Loucy (cell line): ENCODE data around the gene SRPK1.

Experiments used
- H2AFZ ChIP-seq: fragments of 200-600 bp; sonication (generic); 2 replicates; pipeline ENCODE4 v1.6.0; 2016; ENCODE audit warnings: antibody characterized with exemption, mild to moderate bottlenecking, low read length, moderate library complexity
- H3F3A ChIP-seq: fragments of 200-600 bp; 2 replicates; pipeline ENCODE4 v1.6.0; 2016; ENCODE audit warnings: antibody characterized with exemption, low read depth, mild to moderate bottlenecking
- H3K27me3 ChIP-seq: fragments of 200-600 bp; sonication (generic); 2 replicates; pipeline ENCODE4 v1.6.1; 2014; ENCODE audit warnings: low read length, mild to moderate bottlenecking; ENCODE audit not compliant: insufficient read depth, poor library complexity, severe bottlenecking
- H3K36me3 ChIP-seq: fragments of 200-600 bp; sonication (generic); 2 replicates; pipeline ENCODE4 v1.6.1; 2016; ENCODE audit warnings: low read length; ENCODE audit not compliant: insufficient read depth
- H3K4me1 ChIP-seq: fragments of 200-600 bp; sonication (generic); 2 replicates; pipeline ENCODE4 v1.5.1; 2014; ENCODE audit warnings: low read length, mild to moderate bottlenecking; ENCODE audit not compliant: insufficient read depth, poor library complexity, severe bottlenecking
- H3K4me2 ChIP-seq: fragments of 200-600 bp; sonication (generic); 2 replicates; pipeline ENCODE4 v1.6.0; 2014; ENCODE audit warnings: antibody characterized with exemption, low read length, low read depth, mild to moderate bottlenecking; ENCODE audit not compliant: poor library complexity, severe bottlenecking
- H3K4me3 ChIP-seq: fragments of 200-600 bp; sonication (generic); 2 replicates; pipeline ENCODE4 v1.5.1; 2014; ENCODE audit warnings: low read length, mild to moderate bottlenecking, mixed read lengths; ENCODE audit not compliant: poor library complexity, severe bottlenecking
- H3K79me2 ChIP-seq: fragments of 200-600 bp; sonication (generic); 2 replicates; pipeline ENCODE4 v1.6.1; 2014; ENCODE audit warnings: low read length; ENCODE audit not compliant: insufficient read depth
- H3K9ac ChIP-seq: fragments of 200-600 bp; sonication (generic); 2 replicates; pipeline ENCODE4 v1.6.0; 2014; ENCODE audit warnings: mild to moderate bottlenecking, low read depth, low read length, moderate library complexity; ENCODE audit not compliant: poor library complexity, severe bottlenecking
- H3K9me2 ChIP-seq: fragments of 200-600 bp; sonication (generic); replicated peaks from 2 replicates; pipeline ENCODE4 v1.6.1; 2016; ENCODE audit warnings: low read depth, low read length, mixed read lengths
- H3K9me3 ChIP-seq: fragments of 200-600 bp; sonication (generic); 2 replicates; pipeline ENCODE4 v1.6.1; 2014; ENCODE audit warnings: mild to moderate bottlenecking, antibody characterized with exemption, low read length, low read depth; ENCODE audit not compliant: insufficient read depth
- H4K20me1 ChIP-seq: fragments of 200-600 bp; sonication (generic); 2 replicates; pipeline ENCODE4 v1.6.0; 2014; ENCODE audit warnings: antibody characterized with exemption, low read length, mild to moderate bottlenecking; ENCODE audit not compliant: insufficient read depth, poor library complexity, severe bottlenecking
- EZH2phosphoT487 ChIP-seq: fragments of 200-600 bp; IDR thresholded peaks from 2 replicates; pipeline ENCODE4 v1.6.1; 2018; ENCODE audit warnings: antibody characterized with exemption, mild to moderate bottlenecking, moderate library complexity, borderline replicate concordance
- TF ChIP-seq, protein P1 (sequence below): fragments of 200-600 bp; sonication (generic); conservative IDR thresholded peaks from 2 replicates; pipeline ENCODE4 v1.5.1; 2014; ENCODE audit warnings: mild to moderate bottlenecking, antibody characterized with exemption, low read length

Gene SRPK1

DNA sequence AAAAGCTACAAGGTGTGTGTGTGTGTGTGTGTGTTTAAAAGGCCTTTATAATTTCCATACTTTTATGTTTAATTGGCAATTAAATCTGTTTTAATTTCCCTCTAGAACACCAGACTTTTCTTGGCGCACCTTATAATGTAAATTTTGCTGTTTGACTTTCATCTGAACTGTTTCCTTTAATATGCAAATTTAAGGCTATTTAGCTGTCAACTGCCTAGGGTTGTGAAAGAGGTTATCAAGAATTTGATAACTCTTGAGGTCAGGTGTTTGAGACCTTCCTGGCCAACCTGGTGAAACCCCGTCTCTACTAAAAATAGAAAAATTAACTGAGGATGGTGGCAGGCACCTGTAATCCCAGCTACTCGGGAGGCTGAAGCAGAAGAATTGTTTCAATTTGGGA is 119.8 kb downstream of the SRPK1 start:
- Histone ChIP-seq H2AFZ (no peak overlapping the region), H3K27me3 (no peaks in the 10 kb centered on the region), H3K79me2 (no peaks in the 10 kb centered on the region), H3K4me2 (no peak overlapping the region), H3K4me1 (no peaks in the 10 kb centered on the region), H4K20me1 (no peaks in the 10 kb centered on the region), H3K9me3 (no peaks in the 10 kb centered on the region), H3K9ac (no peak overlapping the region), H3K4me3 (no peak overlapping the region), H3K9me2 (no peaks in the 10 kb centered on the region), H3K36me3 (no peaks in the 10 kb centered on the region), H3F3A (no peaks in the 10 kb centered on the region)
- TF ChIP-seq, protein P1, sequence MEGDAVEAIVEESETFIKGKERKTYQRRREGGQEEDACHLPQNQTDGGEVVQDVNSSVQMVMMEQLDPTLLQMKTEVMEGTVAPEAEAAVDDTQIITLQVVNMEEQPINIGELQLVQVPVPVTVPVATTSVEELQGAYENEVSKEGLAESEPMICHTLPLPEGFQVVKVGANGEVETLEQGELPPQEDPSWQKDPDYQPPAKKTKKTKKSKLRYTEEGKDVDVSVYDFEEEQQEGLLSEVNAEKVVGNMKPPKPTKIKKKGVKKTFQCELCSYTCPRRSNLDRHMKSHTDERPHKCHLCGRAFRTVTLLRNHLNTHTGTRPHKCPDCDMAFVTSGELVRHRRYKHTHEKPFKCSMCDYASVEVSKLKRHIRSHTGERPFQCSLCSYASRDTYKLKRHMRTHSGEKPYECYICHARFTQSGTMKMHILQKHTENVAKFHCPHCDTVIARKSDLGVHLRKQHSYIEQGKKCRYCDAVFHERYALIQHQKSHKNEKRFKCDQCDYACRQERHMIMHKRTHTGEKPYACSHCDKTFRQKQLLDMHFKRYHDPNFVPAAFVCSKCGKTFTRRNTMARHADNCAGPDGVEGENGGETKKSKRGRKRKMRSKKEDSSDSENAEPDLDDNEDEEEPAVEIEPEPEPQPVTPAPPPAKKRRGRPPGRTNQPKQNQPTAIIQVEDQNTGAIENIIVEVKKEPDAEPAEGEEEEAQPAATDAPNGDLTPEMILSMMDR = no peak
- no peak for TF ChIP-seq EZH2phosphoT487

DNA sequence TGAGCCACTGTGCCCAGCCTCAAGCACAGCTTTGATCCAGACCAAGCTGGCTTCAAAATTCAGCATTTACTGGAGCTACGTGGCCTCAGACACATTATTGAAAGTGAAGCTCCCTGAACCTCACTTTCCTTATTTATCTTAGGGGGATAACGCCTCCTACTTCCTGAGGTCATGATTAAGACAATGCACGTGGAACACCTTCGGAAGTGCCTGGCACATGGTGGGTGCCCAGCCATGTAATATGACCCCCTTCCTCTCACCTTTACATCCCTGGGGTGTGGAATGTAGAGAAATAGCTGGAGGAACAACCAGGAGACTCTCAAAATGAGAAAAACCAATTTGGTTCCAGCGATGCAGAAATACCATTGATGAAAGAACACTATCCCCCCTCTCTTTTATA is 122.2 kb downstream of the SRPK1 start:
- Histone ChIP-seq H3K79me2 (no peaks in the 10 kb centered on the region), H4K20me1 (no peaks in the 10 kb centered on the region), H3K9me3 (no peaks in the 10 kb centered on the region), H3K4me1 (no peaks in the 10 kb centered on the region), H3K4me2 (no peak overlapping the region), H3K36me3 (no peaks in the 10 kb centered on the region), H3K27me3 (no peaks in the 10 kb centered on the region), H3F3A (no peaks in the 10 kb centered on the region), H2AFZ (no peak overlapping the region), H3K9me2 (no peaks in the 10 kb centered on the region), H3K9ac (no peak overlapping the region), H3K4me3 (no peak overlapping the region)
- TF ChIP-seq EZH2phosphoT487 = no peak
- TF ChIP-seq, protein P1 = no peak

DNA sequence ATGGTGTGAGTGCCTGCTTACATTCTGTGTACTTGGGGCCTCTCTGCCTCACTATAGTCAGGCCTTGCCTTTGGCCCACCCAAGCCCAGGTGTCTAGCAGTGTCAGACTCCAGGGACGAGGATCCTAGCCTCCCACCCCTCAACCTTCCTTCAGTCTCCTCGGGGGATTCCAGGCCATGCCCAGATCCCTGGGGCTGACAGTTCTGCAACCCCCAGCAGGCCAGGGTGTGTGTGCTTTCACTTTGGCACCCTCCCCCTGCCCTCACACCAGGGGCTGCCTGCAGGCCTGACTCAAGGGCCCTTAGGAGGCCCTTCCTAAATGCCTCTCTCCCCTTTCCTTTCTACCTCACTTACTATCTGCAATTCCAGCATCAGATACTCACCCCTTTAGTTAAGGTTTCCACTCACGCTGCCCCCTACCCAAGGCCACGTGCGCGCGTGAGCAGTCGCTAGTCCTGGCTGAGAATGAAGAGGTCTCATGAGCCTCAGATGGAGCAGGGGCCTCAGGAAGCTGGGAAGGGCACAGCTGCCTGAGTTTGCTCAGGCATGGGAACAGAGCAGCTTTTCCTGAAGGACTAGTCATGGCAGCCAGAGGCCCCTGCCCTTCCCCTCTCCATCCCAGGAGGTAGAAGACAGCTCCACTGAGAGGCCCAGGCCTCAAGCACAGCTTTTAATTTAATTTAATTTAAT is 122.9 kb downstream of the SRPK1 start:
- no peak overlapping the region for H3K4me2 ChIP-seq
- no peak overlapping the region for H3K4me3 ChIP-seq
- H4K20me1 ChIP-seq = no peaks in the 10 kb centered on the region
- H3K79me2 ChIP-seq = no peaks in the 10 kb centered on the region
- no peaks in the 10 kb centered on the region for H3K9me2 ChIP-seq
- no peaks in the 10 kb centered on the region for H3K27me3 ChIP-seq
- no peaks in the 10 kb centered on the region for H3F3A ChIP-seq
- H3K36me3 ChIP-seq = no peaks in the 10 kb centered on the region
- H3K9ac ChIP-seq = no peak overlapping the region
- no peak overlapping the region for H2AFZ ChIP-seq
- TF ChIP-seq EZH2phosphoT487 = no peak
- TF ChIP-seq, protein P1 = no peak
- no peaks in the 10 kb centered on the region for H3K4me1 ChIP-seq
- H3K9me3 ChIP-seq = no peaks in the 10 kb centered on the region
